OCI-LY1 (cell line): Measurements from ENCODE around the gene S100A8.

ENCODE experiments used
- H2AFZ ChIP-seq: fragments of 200-600 bp; sonication (generic), shearing (Covaris generic); 2 replicates; pipeline ENCODE4 v1.6.0; 2014; ENCODE audit warnings: antibody characterized with exemption, mild to moderate bottlenecking, low read length
- H3F3A ChIP-seq: fragments of 200-600 bp; sonication (generic), shearing (Covaris generic); 2 replicates; pipeline ENCODE4 v1.6.0; 2014; ENCODE audit warnings: mild to moderate bottlenecking, antibody characterized with exemption, low read length, moderate library complexity; ENCODE audit not compliant: insufficient read depth
- H3K27ac ChIP-seq: fragments of 200-600 bp; sonication (generic); 2 replicates; pipeline ENCODE4 v1.5.1; 2014; ENCODE audit warnings: low read length, mixed run types, mild to moderate bottlenecking, low read depth; ENCODE audit not compliant: poor library complexity, severe bottlenecking
- H3K27me3 ChIP-seq: fragments of 200-600 bp; sonication (generic); 2 replicates; pipeline ENCODE4 v1.6.0; 2014; ENCODE audit warnings: antibody characterized with exemption, mild to moderate bottlenecking, low read length, moderate library complexity; ENCODE audit not compliant: insufficient read depth
- H3K36me3 ChIP-seq: fragments of 200-600 bp; sonication (generic); 2 replicates; pipeline ENCODE4 v1.6.1; 2014; ENCODE audit warnings: mild to moderate bottlenecking, antibody characterized with exemption, low read length, moderate library complexity, mixed read lengths; ENCODE audit not compliant: insufficient read depth
- H3K4me1 ChIP-seq: fragments of 200-600 bp; sonication (generic); 2 replicates; pipeline ENCODE4 v1.5.1; 2014; ENCODE audit warnings: mild to moderate bottlenecking, low read length, moderate library complexity; ENCODE audit not compliant: insufficient read depth, severe bottlenecking
- H3K4me2 ChIP-seq: fragments of 200-600 bp; sonication (generic), shearing (Covaris generic); 2 replicates; pipeline ENCODE4 v1.6.1; 2014; ENCODE audit warnings: low read length
- H3K4me3 ChIP-seq: fragments of 200-600 bp; sonication (generic); 2 replicates; pipeline ENCODE4 v1.5.1; 2014; ENCODE audit warnings: low read length, low read depth, mild to moderate bottlenecking, mixed read lengths; ENCODE audit not compliant: poor library complexity, severe bottlenecking
- H3K79me2 ChIP-seq: fragments of 200-600 bp; shearing (Covaris generic); 2 replicates; pipeline ENCODE4 v1.6.1; 2016; ENCODE audit warnings: mixed run types, low read length, mixed read lengths; ENCODE audit not compliant: insufficient read depth
- H3K9ac ChIP-seq: fragments of 200-600 bp; sonication (generic), shearing (Covaris generic); 2 replicates; pipeline ENCODE4 v1.6.1; 2014; ENCODE audit warnings: mild to moderate bottlenecking, low read length, mixed read lengths
- H3K9me2 ChIP-seq: fragments of 200-600 bp; sonication (generic), shearing (Covaris generic); 2 replicates; pipeline ENCODE4 v1.6.1; 2014; ENCODE audit warnings: low read depth, mild to moderate bottlenecking, low read length, mixed read lengths
- H3K9me3 ChIP-seq: fragments of 200-600 bp; shearing (Covaris generic); 2 replicates; pipeline ENCODE4 v1.6.1; 2014; ENCODE audit warnings: low read length, mixed read lengths
- H4K20me1 ChIP-seq: fragments of 200-600 bp; sonication (generic), shearing (Covaris generic); 2 replicates; pipeline ENCODE4 v1.6.0; 2016; ENCODE audit warnings: mild to moderate bottlenecking, low read length; ENCODE audit not compliant: insufficient read depth
- EZH2 ChIP-seq: fragments of 200-600 bp; sonication (generic), shearing (Covaris generic); IDR thresholded peaks from 2 replicates; pipeline ENCODE4 v1.8.0; 2017; ENCODE audit warnings: borderline replicate concordance, mixed run types, mild to moderate bottlenecking, antibody characterized with exemption, low read length, moderate library complexity, mixed read lengths
- TF ChIP-seq, protein P1 (sequence below): fragments of 200-600 bp; sonication (generic), shearing (Covaris generic); IDR thresholded peaks from 2 replicates; pipeline ENCODE4 v1.5.1; 2017; ENCODE audit warnings: mild to moderate bottlenecking, antibody characterized with exemption, low read length, moderate library complexity, mixed read lengths

S100A8 gene

DNA sequence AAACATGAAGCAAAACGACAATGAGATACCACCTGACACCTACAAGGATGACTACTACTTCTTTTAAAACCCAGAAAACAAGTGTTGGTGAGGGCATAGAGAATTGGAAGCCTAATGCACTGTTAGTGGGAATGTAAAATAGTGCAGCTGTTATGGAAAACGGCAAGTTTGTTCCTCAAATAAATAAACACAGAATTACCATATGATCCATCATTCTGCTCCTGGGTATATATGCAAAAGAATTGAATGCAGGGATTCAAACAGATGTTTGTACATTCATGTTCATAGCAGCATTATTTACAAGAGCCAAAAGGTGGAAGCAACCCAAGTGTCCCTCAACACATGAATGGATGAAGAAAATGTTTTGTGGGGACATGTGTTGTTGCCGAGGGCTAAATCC lies 1.4 kb upstream of the S100A8 start:
- Histone ChIP-seq H3K36me3 (no peaks in the 10 kb centered on the region), H3K4me1 (no peaks in the 10 kb centered on the region), H3K4me3 (no peak overlapping the region), H3K9me3 (no peaks in the 10 kb centered on the region), H3F3A (no peaks in the 10 kb centered on the region), H3K9ac (no peak overlapping the region), H2AFZ (no peak overlapping the region), H3K27ac (no peak overlapping the region), H3K9me2 (no peaks in the 10 kb centered on the region), H3K4me2 (no peak overlapping the region), H3K79me2 (no peaks in the 10 kb centered on the region), H3K27me3 (no peaks in the 10 kb centered on the region), H4K20me1 (no peaks in the 10 kb centered on the region)
- no peak for TF ChIP-seq EZH2
- TF ChIP-seq, protein P1, sequence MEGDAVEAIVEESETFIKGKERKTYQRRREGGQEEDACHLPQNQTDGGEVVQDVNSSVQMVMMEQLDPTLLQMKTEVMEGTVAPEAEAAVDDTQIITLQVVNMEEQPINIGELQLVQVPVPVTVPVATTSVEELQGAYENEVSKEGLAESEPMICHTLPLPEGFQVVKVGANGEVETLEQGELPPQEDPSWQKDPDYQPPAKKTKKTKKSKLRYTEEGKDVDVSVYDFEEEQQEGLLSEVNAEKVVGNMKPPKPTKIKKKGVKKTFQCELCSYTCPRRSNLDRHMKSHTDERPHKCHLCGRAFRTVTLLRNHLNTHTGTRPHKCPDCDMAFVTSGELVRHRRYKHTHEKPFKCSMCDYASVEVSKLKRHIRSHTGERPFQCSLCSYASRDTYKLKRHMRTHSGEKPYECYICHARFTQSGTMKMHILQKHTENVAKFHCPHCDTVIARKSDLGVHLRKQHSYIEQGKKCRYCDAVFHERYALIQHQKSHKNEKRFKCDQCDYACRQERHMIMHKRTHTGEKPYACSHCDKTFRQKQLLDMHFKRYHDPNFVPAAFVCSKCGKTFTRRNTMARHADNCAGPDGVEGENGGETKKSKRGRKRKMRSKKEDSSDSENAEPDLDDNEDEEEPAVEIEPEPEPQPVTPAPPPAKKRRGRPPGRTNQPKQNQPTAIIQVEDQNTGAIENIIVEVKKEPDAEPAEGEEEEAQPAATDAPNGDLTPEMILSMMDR = no peak

DNA sequence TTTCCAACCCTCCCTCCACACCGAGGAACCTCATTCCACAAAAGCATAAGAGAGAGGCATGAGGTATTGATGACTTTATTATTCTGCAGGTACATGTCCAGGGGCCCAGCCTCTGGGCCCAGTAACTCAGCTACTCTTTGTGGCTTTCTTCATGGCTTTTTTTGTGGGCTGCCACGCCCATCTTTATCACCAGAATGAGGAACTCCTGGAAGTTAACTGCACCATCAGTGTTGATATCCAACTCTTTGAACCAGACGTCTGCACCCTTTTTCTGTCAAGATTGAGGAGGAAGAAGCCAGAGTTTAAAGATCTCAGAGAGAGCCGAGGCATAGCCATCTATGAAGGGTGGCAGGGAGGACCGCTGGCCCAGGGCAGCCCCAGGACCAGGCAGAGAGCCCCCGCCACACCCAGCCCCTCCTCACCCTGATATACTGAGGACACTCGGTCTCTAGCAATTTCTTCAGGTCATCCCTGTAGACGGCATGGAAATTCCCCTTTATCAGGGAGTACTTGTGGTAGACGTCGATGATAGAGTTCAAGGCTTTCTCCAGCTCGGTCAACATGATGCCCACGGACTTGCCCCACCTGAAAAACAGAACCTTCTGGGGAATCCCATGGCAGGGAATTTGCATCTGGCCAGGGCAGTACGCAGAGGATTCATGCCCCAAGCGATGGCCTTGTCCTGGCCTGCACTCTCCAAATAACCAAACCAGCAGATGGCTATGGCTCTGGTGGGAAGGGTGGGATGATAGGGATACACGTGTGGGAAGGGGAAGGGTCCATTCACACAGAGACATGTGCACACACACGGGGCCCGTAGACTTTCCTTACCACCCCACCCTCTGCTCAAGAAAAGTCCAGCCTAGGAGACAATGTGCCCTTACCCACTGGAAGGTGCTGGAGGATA lies 647 bp downstream of the S100A8 start:
- no peaks in the 10 kb centered on the region for H3K4me1 ChIP-seq
- no peak overlapping the region for H2AFZ ChIP-seq
- no peaks in the 10 kb centered on the region for H3K79me2 ChIP-seq
- TF ChIP-seq, protein P1 = no peak
- no peak for TF ChIP-seq EZH2
- H3K9me2 ChIP-seq = no peaks in the 10 kb centered on the region
- H3K4me2 ChIP-seq = no peak overlapping the region
- H3K4me3 ChIP-seq = no peak overlapping the region
- H3K27ac ChIP-seq = no peak overlapping the region
- H3K36me3 ChIP-seq = no peaks in the 10 kb centered on the region
- no peaks in the 10 kb centered on the region for H4K20me1 ChIP-seq
- no peak overlapping the region for H3K9ac ChIP-seq
- H3K9me3 ChIP-seq = no peaks in the 10 kb centered on the region
- H3F3A ChIP-seq = no peaks in the 10 kb centered on the region
- H3K27me3 ChIP-seq = no peaks in the 10 kb centered on the region

DNA sequence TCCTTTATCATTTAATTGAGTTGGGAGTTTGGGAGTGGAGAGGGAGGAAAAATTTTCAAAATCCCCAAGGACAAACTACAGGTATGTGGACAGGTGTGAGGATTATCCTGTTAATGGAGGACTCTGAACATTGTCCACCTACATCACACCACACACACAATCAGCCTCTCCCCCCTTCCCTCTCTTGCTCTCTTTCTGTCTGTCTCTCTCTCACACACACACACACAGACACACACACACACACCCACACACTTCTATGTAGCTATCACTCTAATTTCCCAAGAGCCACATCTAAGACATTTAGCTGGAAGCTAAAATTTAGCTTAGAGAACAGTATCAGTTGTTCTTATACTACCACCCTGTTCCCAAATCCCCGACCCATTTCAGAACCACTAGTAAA lies 1.5 kb downstream of the S100A8 start:
- no peak overlapping the region for H3K4me3 ChIP-seq
- H3K4me1 ChIP-seq = no peaks in the 10 kb centered on the region
- H3K9ac ChIP-seq = no peak overlapping the region
- H3K27me3 ChIP-seq = no peaks in the 10 kb centered on the region
- no peaks in the 10 kb centered on the region for H3K36me3 ChIP-seq
- no peaks in the 10 kb centered on the region for H4K20me1 ChIP-seq
- no peak overlapping the region for H2AFZ ChIP-seq
- no peak overlapping the region for H3K4me2 ChIP-seq
- no peaks in the 10 kb centered on the region for H3K79me2 ChIP-seq
- no peaks in the 10 kb centered on the region for H3F3A ChIP-seq
- no peak for TF ChIP-seq EZH2
- TF ChIP-seq, protein P1 = no peak
- H3K9me3 ChIP-seq = no peaks in the 10 kb centered on the region
- no peaks in the 10 kb centered on the region for H3K9me2 ChIP-seq
- H3K27ac ChIP-seq = no peak overlapping the region
